Measurements from ENCODE around the gene SESN3.
A peak's percentile ranks its signal among the peaks of the same experiment; 100 is the strongest.

The SESN3 gene

GRCh38 chr11:95248666-95249467 lies 17.9 kb upstream of the SESN3 start:
- no peak for DNase-seq

- DNase-seq: no peak
Observed at GRCh38 chr11:95247883-95248282, 16.9 kb upstream of the SESN3 start.

DNA sequence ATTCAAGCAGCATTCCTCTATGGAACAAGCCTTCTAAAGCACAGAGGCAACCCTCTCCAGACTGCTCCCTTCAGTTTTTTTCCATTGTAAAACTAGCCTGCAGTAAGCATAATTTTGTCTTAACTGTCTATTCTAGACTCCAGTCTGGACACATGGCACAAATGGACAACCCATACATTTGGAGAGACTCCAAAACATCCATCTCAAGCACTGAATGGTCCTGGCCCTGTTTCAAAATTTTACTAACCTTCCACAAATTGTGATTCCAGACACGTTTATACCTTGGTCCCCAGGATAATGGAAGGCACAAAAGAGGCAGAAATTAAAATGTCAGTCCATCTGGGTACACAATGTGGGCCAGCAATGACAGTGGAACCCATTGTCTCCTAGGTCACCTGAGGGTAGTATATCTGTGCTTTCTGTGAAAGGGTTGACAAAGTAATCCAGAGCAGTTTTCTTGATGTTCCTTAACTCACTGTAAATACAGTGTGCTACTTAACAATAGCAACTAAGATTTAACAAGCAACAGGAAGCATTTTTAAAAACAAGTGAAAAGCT lies 16.2 kb upstream of the SESN3 start:
- no peak for DNase-seq

DNA sequence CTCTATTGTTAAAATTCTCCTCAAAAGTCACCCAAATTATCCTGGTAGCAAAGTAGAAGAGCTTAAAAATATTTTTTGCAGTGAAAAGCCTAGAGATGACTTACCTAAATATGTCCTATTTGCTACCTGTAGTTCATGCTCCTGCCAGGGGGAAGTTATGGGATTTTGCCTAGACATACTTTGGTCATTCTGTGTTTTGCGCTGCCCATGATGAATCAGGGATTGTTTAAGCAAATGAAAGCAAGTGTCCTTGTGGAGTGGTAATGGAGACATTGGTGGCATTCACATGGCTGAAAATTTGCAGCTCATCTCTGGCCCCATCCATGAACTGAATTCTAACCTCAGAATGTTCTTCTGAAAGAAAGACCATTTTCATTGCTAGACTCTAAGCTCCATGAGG lies 14.6 kb upstream of the SESN3 start:
- no peak for DNase-seq

GRCh38 chr11:95245038-95245437 lies 14.0 kb upstream of the SESN3 start:
- DNase-seq: no peak

- DNase-seq: no peak
Observed at GRCh38 chr11:95243673-95244072, 12.7 kb upstream of the SESN3 start.

DNA sequence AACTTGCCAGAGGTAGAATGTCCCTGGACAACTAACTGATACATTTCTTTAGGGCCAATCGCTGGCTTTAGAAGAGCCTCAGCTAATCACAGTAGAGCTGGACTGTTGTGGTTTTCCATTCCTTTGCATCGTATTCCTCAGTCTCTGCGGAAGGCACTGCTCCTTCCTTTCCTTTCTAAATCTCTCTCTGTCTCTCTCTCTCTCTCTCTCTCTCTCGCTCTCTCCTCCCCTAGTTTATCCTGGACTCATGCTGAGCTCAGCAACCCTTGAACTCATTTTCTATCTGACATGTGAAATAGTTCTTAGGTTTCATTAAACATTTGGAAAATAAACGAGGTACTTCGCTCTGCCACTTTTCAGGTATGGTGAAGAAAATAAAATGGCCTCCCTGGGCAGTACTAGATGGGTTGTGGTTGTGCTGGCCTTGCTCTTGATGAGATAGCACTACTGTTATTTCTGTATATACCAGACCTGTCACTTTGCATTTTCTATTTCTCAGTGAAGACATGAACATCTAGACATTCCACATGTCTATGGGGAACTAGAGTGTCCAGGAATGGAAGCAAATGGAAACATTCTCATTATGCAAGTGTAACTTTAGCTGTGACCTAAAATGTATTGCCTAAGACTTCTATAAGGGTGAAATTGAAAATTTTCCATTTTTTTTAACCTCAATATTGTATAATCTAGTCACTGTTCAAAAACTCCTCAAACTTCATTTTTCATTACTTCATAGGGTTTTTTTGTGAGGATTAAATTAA lies 12.0 kb upstream of the SESN3 start:
- no peak for DNase-seq

GRCh38 chr11:95242091-95242844 lies 11.3 kb upstream of the SESN3 start:
- no peak for DNase-seq

GRCh38 chr11:95241681-95242081 lies 10.7 kb upstream of the SESN3 start:
- DNase-seq: no peak

GRCh38 chr11:95239871-95240649 lies 9.1 kb upstream of the SESN3 start:
- no peak for DNase-seq

GRCh38 chr11:95232666-95233065 lies 1.7 kb upstream of the SESN3 start:
- DNase-seq: no peak

- DNase-seq: peak; percentile 90
Observed at GRCh38 chr11:95231881-95232605, 1.0 kb upstream of the SESN3 start.

DNA sequence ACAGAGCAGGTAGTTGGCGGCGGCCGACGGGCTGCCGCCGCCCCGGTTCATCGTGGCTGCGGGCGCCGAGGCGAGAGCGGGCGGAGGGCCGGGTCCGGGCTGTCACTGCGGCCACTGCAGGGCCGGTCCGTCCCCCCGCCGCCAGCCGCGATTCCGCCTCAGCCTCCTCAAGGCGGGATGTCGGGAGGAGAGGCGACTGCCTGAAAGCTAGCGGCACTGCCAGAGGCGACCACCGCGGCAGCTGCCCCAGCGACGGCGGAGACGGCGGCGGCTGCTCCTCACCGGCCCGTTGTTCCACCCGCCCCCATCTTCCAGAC lies 234 bp downstream of the SESN3 start:
- DNase-seq: no peak

DNA sequence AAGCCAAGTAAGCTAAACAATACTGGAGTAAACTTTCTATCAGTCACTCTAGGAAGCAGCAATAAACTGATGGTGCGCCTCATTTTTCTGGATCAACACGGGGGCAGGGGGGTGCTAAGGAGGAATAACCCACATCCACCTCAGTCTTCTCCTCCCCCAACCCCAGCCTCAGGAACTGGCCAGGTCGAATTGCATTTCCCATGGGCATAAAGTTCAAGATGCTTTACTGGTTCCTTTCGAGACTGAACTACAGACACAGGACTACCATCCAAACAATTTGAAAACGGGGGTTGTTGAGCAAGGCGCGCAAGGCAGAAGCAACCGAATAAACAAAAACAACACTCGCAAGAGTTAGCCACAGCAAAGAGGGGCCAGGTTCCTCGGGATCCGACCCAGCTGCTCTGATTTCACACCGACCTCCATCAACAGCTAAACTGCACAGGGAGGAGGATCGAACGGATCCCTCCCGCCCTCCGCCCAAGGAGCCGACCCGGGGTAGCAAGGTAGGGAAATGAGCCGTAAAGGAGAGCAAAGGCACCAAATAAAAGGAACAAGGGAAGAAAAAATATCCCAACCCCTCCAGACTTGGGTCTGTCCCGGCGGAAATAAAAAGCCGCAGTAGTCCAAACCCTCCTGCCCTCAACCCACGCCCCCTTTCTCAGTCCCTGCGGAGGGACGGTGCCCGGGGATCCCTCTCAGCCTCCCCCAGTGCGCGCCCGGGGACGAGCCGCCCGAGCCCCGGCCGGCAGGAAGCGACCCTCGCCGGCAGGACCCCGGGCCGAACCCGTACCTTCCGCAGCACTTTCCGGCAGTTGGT lies 801 bp downstream of the SESN3 start:
- DNase-seq: peak; percentile 76

DNA sequence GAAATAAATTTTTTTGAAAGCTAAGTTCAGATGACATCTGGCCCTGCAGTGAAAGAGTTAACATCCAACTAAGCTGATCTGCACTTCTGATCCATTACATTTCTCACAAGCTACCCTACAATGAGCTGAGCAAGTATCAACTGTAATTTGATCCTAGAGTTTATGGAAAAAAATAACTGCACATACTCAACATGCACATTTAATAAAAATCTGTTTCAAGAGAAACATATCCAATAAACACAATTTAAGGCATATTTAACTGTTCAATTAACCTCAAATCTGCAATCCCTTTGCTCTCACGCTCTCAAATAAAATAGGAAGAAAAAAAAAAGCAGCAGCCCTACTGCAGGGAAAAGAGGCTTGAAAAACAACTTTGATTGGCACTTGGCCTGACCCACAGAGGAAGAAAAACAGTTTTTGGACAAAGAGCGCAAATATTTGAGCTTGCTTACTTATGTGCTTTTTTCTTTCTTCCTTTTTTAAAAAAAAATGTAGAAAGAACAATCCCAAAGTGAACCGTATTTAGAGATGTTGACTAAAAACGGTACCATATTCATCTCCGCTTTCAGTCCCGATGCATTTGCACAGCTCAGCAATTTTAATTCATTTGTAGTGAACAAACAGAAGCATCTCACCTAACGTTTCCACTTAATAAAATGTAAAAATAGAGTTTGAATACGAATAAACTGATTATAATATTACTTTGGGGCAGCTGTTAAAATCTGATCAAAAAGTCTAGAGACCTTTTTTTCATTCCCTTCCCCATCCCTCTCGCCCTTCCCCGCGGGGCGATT lies 1.6 kb downstream of the SESN3 start:
- no peak for DNase-seq

- DNase-seq: no peak
Observed at GRCh38 chr11:95228081-95228749, 2.8 kb downstream of the SESN3 start.

- DNase-seq: peak; percentile 68
Observed at GRCh38 chr11:95227060-95227459, 3.9 kb downstream of the SESN3 start.

GRCh38 chr11:95222817-95223216 lies 8.2 kb downstream of the SESN3 start:
- no peak for DNase-seq

- no peak for DNase-seq
Observed at GRCh38 chr11:95219599-95219998, 11.4 kb downstream of the SESN3 start.

DNA sequence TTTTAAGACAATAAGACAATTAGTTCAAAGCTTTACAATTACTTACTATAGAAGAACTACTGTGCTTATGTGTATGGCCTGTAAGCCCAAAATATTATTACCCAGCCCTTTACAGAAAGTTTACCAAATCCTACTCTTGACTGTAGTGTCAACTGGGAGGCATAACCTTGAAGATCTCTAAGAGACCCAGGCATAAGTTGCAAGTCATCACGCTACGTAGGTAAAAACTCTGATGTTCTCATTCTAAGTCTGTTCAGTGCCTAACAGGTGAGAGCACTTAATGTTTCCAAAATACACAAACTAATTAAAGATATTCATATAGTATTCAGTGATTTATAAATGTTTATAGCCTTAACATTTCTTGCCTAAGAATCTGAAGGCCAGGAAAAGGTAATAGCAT lies 12.9 kb downstream of the SESN3 start:
- no peak for DNase-seq

Measured in activated effector memory CD4-positive, alpha-beta T cell treated with anti-CD3 and anti-CD28 coated beads, Interleukin-2, amount 50 U/mL, for 16 hours (primary cell).